Esophagus squamous epithelium (tissue), 5 donors: Measurements from ENCODE around the gene TLE1. TPM values are rescaled to one million over a fixed set of nuclear protein-coding genes. Genes with fewer than 3 reads are reported as not detected.

Experiments used
- DNase-seq: peaks from one replicate; lab custom pipeline; 2025; lab: John Stamatoyannopoulos, UW
- H3K27ac ChIP-seq, 4 donors: fragments of 200-600 bp; sonication (generic); one replicate each; pipeline ENCODE4 v1.5.1; 2016 to 2019; ENCODE audit warnings: mild to moderate bottlenecking in 1 of 4
- H3K27me3 ChIP-seq, 4 donors: fragments of 200-600 bp; sonication (generic); 1 replicate in 3 of 4; 2 replicates in 1 of 4; pipeline versions ENCODE4 v1.5.1 to v1.6.0; 2017 to 2021; ENCODE audit warnings: antibody characterized with exemption in 1 of 4
- H3K36me3 ChIP-seq, 3 donors: fragments of 200-600 bp; sonication (generic); one replicate each; pipeline ENCODE4 v1.5.1; 2016 to 2019
- H3K4me1 ChIP-seq, 3 donors: fragments of 200-600 bp; sonication (generic); one replicate each; pipeline ENCODE4 v1.5.1; 2017 to 2019
- H3K4me3 ChIP-seq, 4 donors: fragments of 200-600 bp; sonication (generic); 1 replicate in 3 of 4; 2 replicates in 1 of 4; pipeline ENCODE4 v1.5.1; 2016 to 2019; ENCODE audit warnings: mild to moderate bottlenecking in 2 of 4, moderate library complexity in 1 of 4
- H3K9me3 ChIP-seq, 3 donors: fragments of 200-600 bp; sonication (generic); one replicate each; pipeline ENCODE4 v1.5.1; 2016 to 2019
- CTCF ChIP-seq, 6 experiments: fragments of 450-650 bp in 4 of 6; fragments of 200-600 bp in 2 of 6; sonication (generic) in 2 of 6; IDR thresholded peaks; one replicate each; pipeline ENCODE4 v1.5.1; 2016 to 2019; ENCODE audit warnings: antibody characterized with exemption in 6 of 6, mild to moderate bottlenecking in 4 of 6, moderate library complexity in 4 of 6
- POLR2A ChIP-seq, 4 donors: fragments of 450-650 bp; IDR thresholded peaks; one replicate each; pipeline ENCODE4 v1.6.1; 2017; ENCODE audit warnings: antibody characterized with exemption in 4 of 4, mild to moderate bottlenecking in 4 of 4, moderate library complexity in 3 of 4
- WGBS, 2 donors: methylation state at CpG; one replicate each; pipeline ENCODE4 v1.1.5; 2018; 5-methylcytosine and 5-hydroxymethylcytosine counted together
- intact Hi-C: fragments of 100-400 bp; cut with DNase I; formaldehyde crosslinking; loops from one replicate; pipeline ENCODE4 v1.15.0; 2022
- total RNA-seq, 4 donors: library from RNA; depleted of rRNA; stranded (reverse); fragments of >200 nt; gene quantifications; one replicate each; pipeline ENCODE4 v1.1.0, GENCODE V29; 2016
- donor health status: DM: yes; HTN: yes; CAD: no.

Gene TLE1
- total RNA-seq, 4 donors from 2014 or later = 17.1 to 43.3 (median 20.4) TPM

GRCh38 chr9:81575956-81576355 lies 113.4 kb downstream of the TLE1 start:
- intact Hi-C loops = no loop called here
- 40 to 43% methylated on average over 2 of the region's 2 CpGs for WGBS, 2 donors
- Histone ChIP-seq H3K9me3 (no peaks in the 10 kb centered on the region), H3K36me3 (peaks cover 0 to 4% (median 0%) of the 10 kb centered on the region in 3 donors), H3K27me3 (no peaks in the 10 kb centered on the region), H3K4me3 (no peak overlapping the region), H3K4me1 (no peaks in the 10 kb centered on the region), H3K27ac (no peak overlapping the region)
- no peak for DNase-seq
- TF ChIP-seq CTCF (IDR thresholded peaks at IDR 0.05) (no peak), POLR2A (IDR thresholded peaks at IDR 0.05) (no peak)

GRCh38 chr9:81574405-81574804 lies 114.9 kb downstream of the TLE1 start:
- TF ChIP-seq CTCF (IDR thresholded peaks at IDR 0.05) (no peak), POLR2A (IDR thresholded peaks at IDR 0.05) (no peak)
- Histone ChIP-seq H3K27me3 (no peaks in the 10 kb centered on the region), H3K27ac (no peak overlapping the region), H3K36me3 (no peaks in the 10 kb centered on the region), H3K9me3 (no peaks in the 10 kb centered on the region), H3K4me1 (no peaks in the 10 kb centered on the region), H3K4me3 (no peak overlapping the region)
- DNase-seq = no peak
- WGBS, 2 donors = 56 to 61% methylated on average over 2 of the region's 2 CpGs
- intact Hi-C loops = no loop called here

- H3K27me3 ChIP-seq = no peaks in the 10 kb centered on the region
- TF ChIP-seq CTCF (IDR thresholded peaks at IDR 0.05) (no peak), POLR2A (IDR thresholded peaks at IDR 0.05) (no peak)
- WGBS, 2 donors = 72 to 81% methylated on average over 12 of the region's 14 CpGs
- H3K36me3 ChIP-seq = no peaks in the 10 kb centered on the region
- H3K9me3 ChIP-seq = no peaks in the 10 kb centered on the region
- intact Hi-C loops = no loop called here
- no peaks in the 10 kb centered on the region for H3K4me1 ChIP-seq
- no peak for DNase-seq
- H3K4me3 ChIP-seq = no peak overlapping the region
- no peak overlapping the region for H3K27ac ChIP-seq
Observed at GRCh38 chr9:81573415-81574321, 115.7 kb downstream of the TLE1 start.

- no peaks in the 10 kb centered on the region for H3K9me3 ChIP-seq
- no peak for TF ChIP-seq CTCF (IDR thresholded peaks at IDR 0.05)
- TF ChIP-seq POLR2A (IDR thresholded peaks at IDR 0.05) = no peak
- DNase-seq = no peak
- H3K27me3 ChIP-seq = no peaks in the 10 kb centered on the region
- no peaks in the 10 kb centered on the region for H3K4me1 ChIP-seq
- 86 to 94% methylated on average over 4 of the region's 4 CpGs for WGBS, 2 donors
- H3K36me3 ChIP-seq = no peaks in the 10 kb centered on the region
- no peak overlapping the region for H3K27ac ChIP-seq
- H3K4me3 ChIP-seq = no peak overlapping the region
- intact Hi-C loops = no loop called here
Observed at GRCh38 chr9:81570083-81570482, 119.3 kb downstream of the TLE1 start.

- peaks cover 0 to 6% (median 0%) of the 10 kb centered on the region in 3 donors for H3K4me1 ChIP-seq
- WGBS, 2 donors = 89 to 94% methylated on average over 4 to 5 of the region's 5 CpGs
- DNase-seq = no peak
Observed at GRCh38 chr9:81566074-81566698, 123.2 kb downstream of the TLE1 start.

More at GRCh38 chr9:81566074-81566698, 123.2 kb downstream of the TLE1 start:
- no peak for TF ChIP-seq CTCF (IDR thresholded peaks at IDR 0.05)
- no peak for TF ChIP-seq POLR2A (IDR thresholded peaks at IDR 0.05)
- Histone ChIP-seq H3K27ac (no peak overlapping the region), H3K4me3 (no peak overlapping the region), H3K27me3 (peaks cover 0 to 13% (median 0%) of the 10 kb centered on the region in 4 donors), H3K9me3 (no peaks in the 10 kb centered on the region), H3K36me3 (no peaks in the 10 kb centered on the region)
- intact Hi-C loops = no loop called here
